Activated gamma-delta T cell treated with anti-CD3 and anti-CD28 coated beads, Interleukin-2, amount 50 U/mL, for 16 hours (primary cell): ENCODE data around the gene TMEM171.

Source experiments
- DNase-seq: peaks from one replicate; pipeline ENCODE4 v3.0.0-alpha.2; 2020; ENCODE audit warnings: low read depth

TMEM171 gene

DNA sequence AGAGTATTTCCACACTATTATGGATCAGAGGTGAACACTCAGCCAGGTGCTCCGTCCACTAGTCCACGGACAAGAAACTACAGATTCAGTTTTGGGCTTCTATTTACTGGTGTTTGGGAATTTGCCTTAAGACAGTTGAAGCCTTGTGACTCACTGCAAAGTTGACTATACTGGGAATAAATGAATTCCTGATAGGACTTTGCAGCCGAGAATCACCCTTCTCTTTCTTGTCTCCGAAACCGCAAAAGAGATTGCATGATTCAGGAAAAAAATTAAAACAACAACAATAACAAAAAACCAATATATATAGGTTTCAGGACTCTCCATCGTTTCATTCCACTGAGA, 716 bp downstream of the TMEM171 start:
- DNase-seq = no peak

DNA sequence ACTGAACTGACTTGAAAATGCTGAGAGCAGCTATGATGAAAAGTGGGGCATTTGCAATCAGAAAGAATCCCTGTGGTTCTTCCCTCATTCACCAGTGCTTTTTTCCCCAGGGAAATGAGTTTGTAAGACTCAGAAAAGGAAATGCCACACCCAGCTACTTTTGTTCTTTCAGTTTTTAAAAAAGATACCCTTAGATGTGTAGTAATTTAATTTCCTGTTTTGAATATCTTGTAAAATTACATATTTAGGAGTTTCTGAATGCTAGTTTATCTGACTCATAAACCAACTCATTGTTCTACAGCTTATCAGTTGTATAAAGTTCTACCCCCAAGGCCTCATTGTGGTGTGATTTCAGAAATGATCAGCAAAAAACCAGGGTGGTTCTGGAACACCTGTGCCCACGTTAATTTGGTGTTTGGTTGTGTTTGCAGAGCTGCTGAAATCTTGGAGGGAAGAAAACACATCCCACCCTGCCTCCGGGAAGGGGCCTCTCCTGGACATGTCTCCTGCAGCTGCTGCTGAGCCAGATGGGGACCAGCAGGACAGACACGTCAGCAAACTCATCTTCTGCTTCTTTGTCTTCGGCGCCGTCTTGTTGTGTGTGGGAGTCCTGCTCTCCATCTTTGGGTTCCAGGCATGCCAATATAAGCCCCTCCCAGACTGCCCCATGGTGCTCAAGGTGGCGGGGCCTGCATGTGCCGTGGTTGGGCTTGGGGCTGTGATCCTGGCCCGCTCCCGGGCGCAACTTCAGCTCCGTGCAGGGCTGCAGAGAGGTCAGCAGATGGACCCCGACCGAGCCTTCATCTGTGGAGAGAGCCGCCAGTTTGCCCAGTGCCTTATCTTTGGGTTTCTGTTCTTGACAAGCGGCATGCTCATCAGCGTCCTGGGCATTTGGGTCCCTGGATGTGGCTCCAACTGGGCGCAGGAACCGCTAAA, 2.8 kb downstream of the TMEM171 start:
- DNase-seq = no peak

DNA sequence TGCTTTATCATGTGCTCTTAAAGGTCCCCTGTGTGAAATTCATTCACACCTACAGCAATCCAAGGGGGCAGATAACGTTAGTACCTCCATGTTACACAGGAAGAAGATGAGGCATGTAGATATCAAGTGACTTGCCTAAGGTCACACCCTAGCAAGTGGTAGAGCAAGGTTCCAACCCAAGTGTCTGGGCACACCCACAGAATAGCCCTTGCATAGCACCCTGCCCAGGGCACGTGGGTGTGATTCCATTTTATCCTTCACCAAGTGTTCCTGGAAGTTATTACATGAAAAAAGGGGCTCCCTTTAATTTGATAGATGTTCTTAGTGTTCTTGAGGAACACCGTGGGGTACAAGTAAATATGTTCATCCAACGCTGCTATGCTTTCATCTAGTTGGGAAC, 4.9 kb downstream of the TMEM171 start:
- no peak for DNase-seq

DNA sequence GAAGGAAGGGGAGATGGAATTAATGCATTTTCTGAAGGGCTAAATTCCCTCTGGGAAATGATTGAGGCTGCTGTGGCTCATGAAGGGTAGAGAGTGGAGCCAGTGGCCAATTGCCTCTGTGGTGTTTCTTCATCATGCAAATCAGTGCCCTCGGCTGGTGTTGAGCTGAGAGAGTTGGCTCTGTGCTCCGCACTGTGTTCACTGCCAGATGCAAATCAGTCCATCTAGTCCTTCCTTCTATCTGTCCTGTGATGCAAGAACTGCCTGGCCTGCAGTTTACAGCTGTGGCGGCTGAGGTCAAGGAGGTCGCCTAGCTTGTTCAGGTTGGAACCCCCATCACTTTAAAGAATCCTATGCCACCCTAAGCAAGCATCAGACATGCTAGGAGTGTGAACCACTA, 6.0 kb downstream of the TMEM171 start:
- no peak for DNase-seq

DNA sequence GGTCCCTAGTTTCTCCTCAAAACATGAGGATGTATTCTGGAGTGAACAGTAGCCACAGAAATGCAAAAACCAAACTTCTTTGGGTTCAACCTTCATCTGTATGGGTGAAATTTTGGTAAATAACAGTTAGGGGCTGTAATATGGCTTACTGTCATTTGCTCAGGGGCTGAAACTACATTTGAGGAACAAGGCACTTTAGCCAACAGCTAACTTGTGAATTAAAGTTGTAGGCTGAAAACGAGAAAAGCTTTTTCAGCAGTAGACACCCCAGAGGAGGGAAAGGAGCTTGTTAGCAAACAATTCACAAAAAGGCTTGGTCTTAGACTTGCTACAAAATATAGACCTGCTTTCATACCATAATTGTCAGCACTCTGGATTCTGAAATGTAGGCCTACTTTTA, 6.6 kb downstream of the TMEM171 start:
- DNase-seq = no peak

DNA sequence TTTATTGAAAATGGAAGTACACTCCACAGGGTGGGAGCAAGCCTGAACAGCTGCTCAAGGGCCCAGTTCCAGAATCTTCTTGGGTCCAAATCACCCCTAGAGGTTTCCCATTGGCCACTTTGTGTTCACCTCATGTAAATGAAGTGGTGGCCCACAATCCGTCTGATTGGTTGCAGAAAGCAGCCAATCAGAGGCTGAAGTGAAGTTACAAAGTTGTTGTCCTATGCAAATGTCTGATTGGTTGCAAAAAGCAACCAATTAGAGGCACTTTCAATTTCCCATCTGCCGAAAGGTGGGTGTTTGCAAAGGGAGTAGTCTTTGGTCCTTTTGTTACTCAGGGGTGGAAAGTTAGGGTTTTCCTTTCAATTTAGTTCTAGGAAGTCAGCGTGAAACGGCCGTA, 8.8 kb downstream of the TMEM171 start:
- no peak for DNase-seq

DNA sequence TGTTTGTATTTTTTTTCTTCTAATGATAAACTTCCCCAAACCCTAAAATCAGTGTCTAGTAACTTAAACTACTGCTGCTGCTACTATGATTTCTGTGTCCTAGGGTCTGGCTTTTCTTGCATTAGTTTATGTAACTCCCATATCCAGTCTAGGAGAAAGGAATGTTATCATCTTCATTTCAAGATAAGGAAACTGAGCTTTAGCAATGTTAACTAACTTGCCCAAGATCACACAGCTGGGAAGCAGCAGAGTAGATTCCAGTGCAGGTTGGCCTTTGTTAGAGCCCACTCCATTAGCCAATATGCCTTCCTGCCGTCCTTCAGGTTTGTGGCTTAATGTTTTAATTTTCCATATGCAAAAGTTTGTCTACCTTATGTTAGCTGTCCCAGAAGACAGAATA, 10.4 kb downstream of the TMEM171 start:
- DNase-seq = no peak

DNA sequence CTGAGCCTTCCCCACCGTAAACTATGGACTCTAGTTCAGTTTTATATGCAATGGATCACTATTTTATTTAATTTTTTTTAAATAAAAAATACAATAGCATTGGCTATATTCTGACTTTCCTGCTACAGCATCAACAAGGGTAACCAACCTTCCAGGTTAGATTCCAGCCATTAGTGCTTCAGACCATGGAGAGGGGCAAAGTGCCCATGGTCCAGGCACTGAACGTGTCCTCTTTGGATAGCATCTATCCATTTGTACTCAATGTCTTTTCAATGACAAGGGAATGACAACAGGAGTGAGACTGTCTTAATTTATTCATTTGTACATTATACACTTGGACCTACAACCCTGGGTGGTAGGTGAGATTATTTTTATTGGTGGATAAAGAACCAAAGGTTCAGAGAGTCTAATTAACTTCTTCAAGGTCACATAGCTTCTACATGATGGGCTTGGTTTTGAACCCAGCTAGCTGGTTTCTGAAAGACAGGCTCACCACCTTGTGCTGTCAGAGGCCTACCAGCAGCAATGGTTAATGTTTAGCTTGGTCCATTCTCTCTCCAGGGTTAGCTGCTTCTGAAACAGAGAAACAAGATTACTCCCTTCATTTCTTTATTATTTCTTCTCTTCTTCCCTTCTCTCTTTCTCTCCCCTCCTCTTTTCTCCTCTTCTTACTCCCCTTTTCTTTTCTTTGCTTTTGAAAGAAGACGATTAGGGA, 11.5 kb downstream of the TMEM171 start:
- DNase-seq = no peak

DNA sequence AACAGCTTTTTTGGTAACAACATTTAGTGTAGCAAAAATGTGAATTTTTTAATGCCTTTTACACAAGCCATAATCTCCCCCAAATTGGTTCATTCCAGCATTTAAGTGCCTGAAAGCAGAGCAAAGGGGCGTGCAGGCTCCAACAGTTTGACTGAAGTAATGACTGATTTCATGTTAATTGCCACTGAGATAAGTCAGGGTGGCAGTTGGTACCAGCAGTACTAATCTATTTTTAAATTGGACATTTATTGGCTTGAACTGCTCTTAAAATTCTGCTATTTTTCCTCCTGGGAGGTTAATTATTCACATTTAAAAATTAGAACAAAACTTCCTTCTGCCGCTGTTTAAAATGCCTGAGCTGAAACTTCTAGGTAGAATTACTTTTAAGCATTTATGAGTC, 12.4 kb downstream of the TMEM171 start:
- no peak for DNase-seq

DNA sequence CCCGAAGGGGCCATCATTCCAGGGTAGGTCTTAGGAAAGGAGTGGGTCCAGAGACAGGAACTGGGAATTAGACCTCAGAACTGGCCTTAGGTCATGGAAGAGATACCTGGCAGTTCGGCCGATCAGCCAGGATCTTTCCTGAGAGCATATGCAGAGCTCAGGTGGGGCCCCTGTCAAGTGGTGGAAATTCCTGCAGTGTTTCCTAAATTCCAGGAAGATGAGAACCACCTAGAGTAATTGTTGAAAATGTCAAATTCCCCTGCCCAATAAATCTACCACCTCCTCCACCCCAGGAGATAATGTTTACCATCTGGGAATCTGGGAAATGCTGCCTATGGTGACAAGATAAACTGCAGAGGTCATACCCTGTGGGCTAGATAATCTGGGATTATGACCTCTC, 14.6 kb downstream of the TMEM171 start:
- DNase-seq = no peak

DNA sequence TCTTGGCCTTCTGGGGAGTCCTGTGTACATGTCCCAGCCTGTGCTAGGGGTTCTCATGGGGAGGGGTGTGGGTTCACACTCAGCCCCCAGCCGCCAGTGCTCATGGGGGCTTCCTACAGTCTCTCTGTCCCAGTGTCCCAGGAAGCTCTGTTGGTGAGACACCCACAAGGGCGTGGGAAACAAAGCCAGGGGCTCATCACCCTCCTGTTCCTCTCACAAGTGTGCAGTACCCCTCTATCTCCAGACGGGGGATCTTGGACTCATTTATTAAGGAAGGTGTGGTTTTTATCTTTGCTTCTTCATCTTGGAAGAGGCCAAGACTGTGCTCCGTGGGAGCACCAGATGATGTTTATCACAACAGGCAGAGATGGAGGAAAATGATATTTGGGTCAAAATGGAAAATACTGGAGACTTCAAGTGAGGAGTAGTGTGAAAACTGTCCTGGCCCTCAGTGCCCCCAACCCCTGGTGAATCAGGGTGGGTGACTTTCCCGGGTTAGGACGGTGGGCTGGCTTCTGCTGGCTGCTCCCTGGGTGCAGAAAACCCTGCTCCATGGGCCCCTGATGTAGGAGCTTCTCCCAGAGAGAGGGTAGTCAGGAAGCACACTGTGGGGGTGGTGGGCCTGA, 15.2 kb downstream of the TMEM171 start:
- DNase-seq = no peak

DNA sequence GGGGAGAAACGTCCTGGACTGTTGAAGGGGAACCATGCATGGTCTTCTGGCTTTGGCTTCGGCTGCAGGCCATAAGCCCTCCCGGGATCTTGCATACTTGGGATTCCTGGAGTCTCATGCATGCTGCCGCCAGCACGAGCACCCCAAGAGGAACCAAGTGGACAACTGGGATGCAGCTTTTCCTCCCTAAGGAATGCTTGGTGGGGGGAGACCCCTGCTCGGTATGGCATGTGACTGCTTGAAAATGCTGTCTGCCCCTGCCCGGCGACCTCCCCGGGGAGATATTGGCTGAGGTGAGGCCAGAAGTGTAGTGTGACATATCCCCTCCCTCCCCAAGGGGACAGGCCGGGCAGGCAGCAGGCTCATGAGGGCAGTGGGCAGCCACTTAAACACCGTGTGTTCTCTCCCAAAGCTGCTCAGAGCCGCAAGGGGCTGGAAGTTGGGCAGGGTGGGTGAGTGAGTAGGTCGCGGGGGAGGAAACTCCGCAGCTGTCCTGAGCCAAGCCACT, 15.7 kb downstream of the TMEM171 start:
- no peak for DNase-seq

DNA sequence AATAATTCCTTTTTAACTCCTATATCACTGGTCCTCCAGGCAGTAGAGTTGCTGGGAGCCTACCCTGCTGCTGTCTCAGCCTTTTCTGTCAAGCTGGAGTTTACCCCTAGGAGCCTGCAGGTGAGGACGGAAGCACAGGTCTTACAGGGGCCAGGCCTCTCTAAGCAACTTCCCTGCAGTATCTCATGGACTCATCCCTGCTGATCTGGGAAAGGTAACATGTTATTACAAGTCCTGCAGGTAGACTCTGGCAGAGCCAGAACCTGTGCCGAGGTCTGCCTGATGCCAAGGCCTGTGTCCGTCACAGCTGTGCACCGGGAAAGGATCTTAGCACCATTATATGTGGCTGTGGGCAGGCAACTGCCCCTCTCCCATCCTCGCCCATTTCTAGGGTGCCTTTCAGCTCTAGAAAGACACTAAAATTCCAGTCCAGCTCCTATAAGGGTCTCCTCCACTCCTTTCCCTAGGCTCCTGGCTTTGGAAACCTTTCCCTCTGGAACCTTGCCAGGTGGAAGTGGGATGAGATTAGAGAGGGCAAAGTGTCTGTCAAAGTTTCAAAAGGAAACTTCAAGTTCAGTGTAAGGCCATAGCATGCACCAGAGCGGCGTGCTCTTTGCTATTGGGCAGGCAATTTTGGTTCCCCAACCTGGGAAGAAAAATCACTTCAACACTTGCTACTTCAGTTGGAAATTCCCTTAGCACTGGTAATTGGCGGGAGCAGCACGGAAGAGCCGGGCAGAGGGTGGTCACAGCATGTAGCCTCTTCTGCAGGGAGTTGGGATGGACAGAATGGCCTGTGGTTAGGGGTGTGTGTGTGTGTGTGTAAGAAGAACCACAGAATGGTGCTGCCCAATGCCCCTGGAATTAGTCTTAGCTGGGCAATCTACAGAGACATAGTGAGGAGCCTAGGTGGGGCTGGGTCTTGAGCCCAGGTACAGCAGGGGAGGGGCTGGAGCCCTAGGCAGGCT, 17.5 kb downstream of the TMEM171 start:
- no peak for DNase-seq

DNA sequence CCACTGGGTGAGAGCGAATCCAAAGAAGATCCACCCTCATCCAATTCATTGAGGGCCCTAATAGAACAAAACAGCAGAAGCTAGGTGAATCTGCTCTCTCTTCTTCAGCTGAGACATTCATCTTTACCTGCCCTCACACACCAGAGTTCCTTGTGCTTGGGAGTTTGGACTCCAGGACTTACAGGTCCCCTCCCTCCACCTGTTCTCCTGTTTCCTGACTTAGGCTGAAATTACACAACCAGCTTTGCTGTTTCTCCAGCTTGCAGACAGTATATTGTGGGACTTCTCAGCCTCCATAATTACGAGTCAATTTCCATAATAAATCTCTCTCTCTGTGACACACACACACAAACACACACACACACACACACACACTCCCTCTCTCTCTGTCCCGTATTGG, 19.1 kb downstream of the TMEM171 start:
- DNase-seq = no peak

DNA sequence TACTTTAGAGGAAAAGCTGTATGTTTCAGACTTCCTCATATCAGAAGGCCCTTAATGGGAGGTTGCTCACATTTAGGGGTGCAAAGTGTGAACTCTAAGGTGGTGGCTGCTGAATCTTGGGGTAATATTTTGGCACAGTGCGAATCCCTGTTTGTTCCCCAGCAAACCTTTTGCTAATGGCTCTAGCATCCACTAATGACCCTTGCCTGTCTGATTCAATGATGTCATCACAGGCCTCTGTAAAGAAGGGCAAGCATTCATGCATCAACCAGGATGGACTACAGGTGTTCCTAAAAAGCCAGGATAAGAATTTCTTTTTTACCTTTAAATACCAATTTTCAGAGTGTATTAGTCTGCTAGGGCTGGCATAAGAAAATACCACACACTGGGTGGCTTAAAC, 20.4 kb downstream of the TMEM171 start:
- no peak for DNase-seq

DNA sequence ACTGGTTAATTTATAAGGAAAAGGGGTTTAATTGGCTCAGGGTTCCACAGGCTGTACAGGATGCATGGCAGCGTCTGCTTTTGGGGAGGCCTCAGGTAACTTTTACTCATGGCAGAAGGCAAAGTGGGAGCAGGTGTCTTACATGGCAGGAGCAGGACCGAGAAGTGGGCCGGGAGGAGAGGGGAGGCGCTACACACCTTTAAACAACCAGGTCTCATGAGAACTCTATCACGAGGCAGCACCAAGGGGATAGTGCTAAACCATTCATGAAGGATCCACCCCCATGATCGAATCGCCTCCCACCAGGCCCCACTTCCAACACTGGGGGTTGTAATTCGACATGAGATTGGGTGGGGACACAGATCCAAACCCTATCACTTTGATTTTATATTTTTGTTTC, 21.7 kb downstream of the TMEM171 start:
- DNase-seq = no peak

DNA sequence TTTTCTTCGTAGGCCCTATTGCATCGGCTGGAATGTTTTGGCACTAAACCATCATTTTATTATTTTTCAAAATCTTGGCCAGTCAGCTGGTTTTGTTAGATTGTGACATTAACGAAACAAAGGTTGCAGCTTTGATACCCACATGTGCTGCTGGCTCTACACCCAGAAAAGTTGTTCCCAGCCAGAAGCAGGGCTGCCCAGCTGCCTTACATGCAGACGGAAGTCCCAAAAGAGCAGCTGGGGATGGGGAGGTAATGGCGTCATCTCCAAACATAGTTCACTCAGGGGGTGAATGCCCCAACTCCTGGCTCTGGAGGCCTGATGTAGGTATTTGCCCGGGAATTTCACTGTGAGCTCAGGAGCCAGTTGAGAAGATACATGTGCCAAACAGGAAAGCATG, 23.3 kb downstream of the TMEM171 start:
- DNase-seq = no peak

DNA sequence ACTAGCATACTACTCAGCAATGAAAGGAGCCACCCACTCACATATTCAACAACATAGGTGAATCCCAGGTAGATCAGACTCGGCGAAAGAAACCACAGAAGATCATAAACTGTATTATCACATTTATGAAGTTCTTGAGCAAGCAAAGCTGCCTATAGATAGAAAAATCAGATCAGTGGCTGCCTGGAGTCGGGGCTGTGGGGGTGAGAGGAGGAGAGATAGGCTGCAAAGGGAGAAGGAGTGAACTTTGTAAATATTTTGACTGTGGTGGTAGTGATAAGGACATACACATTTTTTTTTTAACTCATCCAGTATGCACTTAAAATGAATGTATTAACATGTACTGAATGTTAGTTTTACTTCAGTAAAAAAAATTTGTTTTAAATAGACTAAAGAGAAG, 29.2 kb downstream of the TMEM171 start:
- DNase-seq = no peak

DNA sequence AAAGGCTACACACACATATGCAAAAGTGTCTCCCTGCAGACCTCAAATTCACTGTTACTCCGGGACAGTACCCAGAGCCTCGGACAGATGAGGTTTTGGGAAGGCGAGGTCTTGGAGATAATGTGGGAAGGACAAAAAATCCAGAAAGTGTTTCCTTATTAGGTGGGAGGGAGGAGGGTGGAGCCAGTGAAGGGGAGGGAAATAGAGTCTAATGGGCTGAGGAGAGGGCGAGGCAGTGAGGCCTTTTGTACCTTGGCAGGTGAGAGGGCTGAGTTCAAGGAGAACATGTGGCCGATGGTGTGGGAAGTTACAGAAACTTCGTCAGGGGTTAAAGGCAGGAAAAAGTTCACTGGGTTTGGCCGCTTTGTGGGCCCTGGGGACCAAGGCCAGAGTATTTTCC, 30.5 kb downstream of the TMEM171 start:
- DNase-seq = no peak

DNA sequence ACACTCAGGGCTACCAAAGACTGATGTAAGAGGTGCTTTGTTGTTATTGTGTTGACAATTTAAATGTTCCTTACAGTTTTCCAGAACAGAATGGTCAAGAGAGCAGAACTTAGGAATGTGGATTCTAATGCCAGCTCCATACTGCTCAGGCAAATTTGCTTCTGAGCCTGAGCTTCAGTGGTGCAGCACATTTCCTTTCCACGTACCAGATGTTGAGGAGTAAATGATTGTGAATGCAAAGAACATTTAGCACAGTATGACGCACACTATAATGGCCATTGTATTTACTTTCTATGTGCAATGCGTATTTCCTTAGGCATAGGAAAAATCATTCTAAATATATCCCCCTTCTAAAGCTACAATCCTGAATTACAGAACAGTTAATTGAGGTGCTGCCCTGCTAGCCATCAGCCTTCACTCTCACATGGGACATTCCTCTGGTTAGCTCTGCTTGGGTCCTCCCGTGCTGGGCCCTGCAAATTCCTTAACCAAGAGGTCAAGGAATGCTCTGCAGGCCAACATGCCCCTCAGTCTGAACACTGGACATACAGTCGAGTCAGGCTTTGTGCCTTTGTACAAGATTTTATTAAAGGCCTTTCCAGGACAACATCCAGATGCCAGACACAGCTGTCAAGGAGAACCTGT, 31.5 kb downstream of the TMEM171 start:
- DNase-seq = no peak
